ENCODE results near the gene GPD2.
A peak's percentile ranks its signal among the peaks of the same experiment; 100 is the strongest.

GPD2 gene

GRCh38 chr2:156581280-156581679 lies 145.1 kb downstream of the GPD2 start:
- no peak overlapping the region for H3K4me3 ChIP-seq (ENCODE audit: low read length)
- TF ChIP-seq CTCF (conservative IDR thresholded peaks at IDR 0.05; ENCODE audit: low read length): no peak
- no peak for DNase-seq (ENCODE audit: low read depth)

GRCh38 chr2:156585457-156585856 lies 149.3 kb downstream of the GPD2 start:
- no peak overlapping the region for H3K4me3 ChIP-seq (ENCODE audit: low read length)
- TF ChIP-seq CTCF (conservative IDR thresholded peaks at IDR 0.05; ENCODE audit: low read length): no peak
- DNase-seq (ENCODE audit: low read depth): no peak

GRCh38 chr2:156586621-156587020 lies 150.4 kb downstream of the GPD2 start:
- H3K4me3 ChIP-seq (ENCODE audit: low read length): no peak overlapping the region
- DNase-seq (ENCODE audit: low read depth): no peak
- no peak for TF ChIP-seq CTCF (conservative IDR thresholded peaks at IDR 0.05; ENCODE audit: low read length)

- H3K4me3 ChIP-seq (ENCODE audit: low read length): no peak overlapping the region
- peak; percentile 58 for DNase-seq (ENCODE audit: low read depth)
- TF ChIP-seq CTCF (conservative IDR thresholded peaks at IDR 0.05; ENCODE audit: low read length): peak; percentile 67
Measured at GRCh38 chr2:156589381-156590079, 153.4 kb downstream of the GPD2 start.

GRCh38 chr2:156590085-156590739 lies 154.0 kb downstream of the GPD2 start:
- no peak for DNase-seq (ENCODE audit: low read depth)
- TF ChIP-seq CTCF (conservative IDR thresholded peaks at IDR 0.05; ENCODE audit: low read length): no peak
- H3K4me3 ChIP-seq (ENCODE audit: low read length): no peak overlapping the region

- no peak for TF ChIP-seq CTCF (conservative IDR thresholded peaks at IDR 0.05; ENCODE audit: low read length)
- DNase-seq (ENCODE audit: low read depth): no peak
- H3K4me3 ChIP-seq (ENCODE audit: low read length): no peak overlapping the region
Measured at GRCh38 chr2:156592809-156593593, 156.8 kb downstream of the GPD2 start.

All from AG10803 (cell line).